Effector memory CD8-positive, alpha-beta T cell (primary cell): Measurements from ENCODE around the gene UBTD1.
"Not testable (repeated sequence)": the region's sequence is repeated elsewhere in the genome, so short reads cannot be mapped to it uniquely, and the experiment has no call there.

Experiments used
- ATAC-seq: fragments of 150-1000 bp; cut with Tn5 transposase; replicated peaks from 2 replicates; pipeline ENCODE4 v1.10.0; 2021; ENCODE audit warnings: mild to moderate bottlenecking, moderate library complexity
- DNase-seq, 3 experiments: peaks; one replicate each; pipeline ENCODE4 v3.0.0; 2021
- H3K27ac Mint-ChIP-seq, 2 donors: one replicate each; pipeline ENCODE4 v1.8.0; 2022; ENCODE audit warnings: mild to moderate bottlenecking in 2 of 2, mixed read lengths in 2 of 2, moderate library complexity in 2 of 2
- H3K27me3 Mint-ChIP-seq, 2 donors: one replicate each; pipeline ENCODE4 v1.8.0; 2022; ENCODE audit warnings: mixed read lengths in 2 of 2
- H3K36me3 Mint-ChIP-seq: one replicate; pipeline ENCODE4 v1.8.0; 2022; ENCODE audit warnings: mild to moderate bottlenecking, moderate library complexity, mixed read lengths; ENCODE audit not compliant: insufficient read depth
- H3K4me1 Mint-ChIP-seq, 2 donors: one replicate each; pipeline ENCODE4 v1.8.0; 2022; ENCODE audit warnings: low read depth in 2 of 2, mixed read lengths in 2 of 2
- H3K4me3 Mint-ChIP-seq, 2 donors: one replicate each; pipeline ENCODE4 v1.8.0; 2022; ENCODE audit warnings: mild to moderate bottlenecking in 2 of 2, mixed read lengths in 2 of 2, moderate library complexity in 2 of 2
- H3K9me3 Mint-ChIP-seq, 2 donors: one replicate each; pipeline ENCODE4 v1.8.0; 2022; ENCODE audit warnings: mixed read lengths in 2 of 2

The UBTD1 gene

DNA sequence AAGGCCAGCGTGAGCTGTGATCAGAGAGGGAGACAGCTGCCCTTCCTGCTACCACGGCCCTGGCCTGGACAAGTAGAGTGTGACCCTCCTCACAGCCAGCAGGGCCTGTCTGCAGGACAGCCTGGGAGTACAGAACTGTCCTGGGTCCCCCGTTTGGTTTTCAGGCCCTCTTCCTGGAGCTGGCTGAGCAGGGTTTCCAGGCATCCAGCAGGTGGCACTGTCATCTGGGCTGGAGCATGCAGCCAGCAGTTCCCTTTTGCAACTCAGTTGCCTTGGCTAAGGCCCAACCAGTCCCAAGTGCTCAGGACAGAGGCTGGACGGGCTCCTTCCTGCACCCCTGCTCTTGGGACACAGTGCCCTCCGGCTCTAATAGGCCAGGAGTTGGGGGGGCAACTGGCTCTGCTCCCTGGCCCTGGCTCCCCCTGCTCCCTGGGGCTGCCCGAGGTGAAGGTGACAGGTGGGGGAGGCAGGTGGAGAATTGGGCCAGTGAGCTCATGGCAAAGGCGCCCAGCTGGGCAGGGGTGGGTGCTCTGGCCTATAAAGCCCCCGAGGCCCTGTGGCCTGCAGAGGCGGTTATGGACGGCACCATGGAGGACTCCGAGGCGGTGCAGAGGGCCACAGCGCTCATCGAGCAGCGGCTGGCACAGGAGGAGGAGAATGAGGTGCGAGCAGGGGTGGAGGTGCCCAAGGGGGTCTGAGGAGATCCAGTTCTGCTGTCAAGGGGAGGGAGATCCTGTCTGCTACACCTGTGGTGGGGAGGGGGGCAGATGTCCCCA, 73.7 kb downstream of the UBTD1 start, which contains the start of gene ANKRD2:
TSS of gene ANKRD2 (plus strand) at position 566 of the 776 bp plus-strand sequence. CDS start at position 576, 10 bp downstream.
- no peaks in the 10 kb centered on the region for H3K4me1 Mint-ChIP-seq
- ATAC-seq (peak; percentile 77), DNase-seq (peak; percentile 42 to 50 (median 48))
- H3K27me3 Mint-ChIP-seq: no peaks in the 10 kb centered on the region
- H3K27ac Mint-ChIP-seq: peak within 1 kb of the TSS in 1 of 2 donors; percentile 64
- H3K4me3 Mint-ChIP-seq: no peak within 1 kb of the TSS
- no peaks in the 10 kb centered on the region for H3K9me3 Mint-ChIP-seq
- H3K36me3 Mint-ChIP-seq: no peaks in the 10 kb centered on the region

- H3K27ac Mint-ChIP-seq: peak overlapping the region in 1 of 2 donors; percentile 64
- no peaks in the 10 kb centered on the region for H3K9me3 Mint-ChIP-seq
- DNase-seq (no peak), ATAC-seq (no peak)
- no peaks in the 10 kb centered on the region for H3K36me3 Mint-ChIP-seq
- no peaks in the 10 kb centered on the region for H3K27me3 Mint-ChIP-seq
- H3K4me1 Mint-ChIP-seq: no peaks in the 10 kb centered on the region
- no peak overlapping the region for H3K4me3 Mint-ChIP-seq
These were observed 74.3 kb downstream of the UBTD1 start for GRCh38 chr10:97573021-97573420.

DNA sequence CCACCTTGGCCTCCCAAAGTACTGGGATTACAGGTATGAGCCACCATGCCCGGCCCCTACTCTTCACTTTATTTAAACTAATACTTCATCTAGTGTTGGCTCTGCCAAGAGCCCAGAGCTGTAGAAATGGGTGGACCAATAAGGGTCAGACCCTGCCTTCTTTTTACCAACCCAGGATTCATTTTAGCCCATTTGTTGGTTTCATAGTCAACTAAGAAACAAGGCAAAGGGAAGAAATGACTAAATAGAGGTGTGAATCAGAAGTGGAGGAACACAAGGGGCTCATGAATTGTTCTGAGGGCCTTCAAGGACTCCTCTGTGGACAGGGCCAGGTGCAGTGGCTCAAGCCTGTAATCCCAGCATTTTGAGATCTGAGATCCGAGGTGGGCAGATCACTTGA, 74.9 kb downstream of the UBTD1 start:
- H3K27me3 Mint-ChIP-seq: no peaks in the 10 kb centered on the region
- no peak overlapping the region for H3K4me3 Mint-ChIP-seq
- DNase-seq (no peak), ATAC-seq (no peak)
- no peaks in the 10 kb centered on the region for H3K4me1 Mint-ChIP-seq
- no peaks in the 10 kb centered on the region for H3K36me3 Mint-ChIP-seq
- H3K9me3 Mint-ChIP-seq: no peaks in the 10 kb centered on the region
- H3K27ac Mint-ChIP-seq: no peak overlapping the region

DNA sequence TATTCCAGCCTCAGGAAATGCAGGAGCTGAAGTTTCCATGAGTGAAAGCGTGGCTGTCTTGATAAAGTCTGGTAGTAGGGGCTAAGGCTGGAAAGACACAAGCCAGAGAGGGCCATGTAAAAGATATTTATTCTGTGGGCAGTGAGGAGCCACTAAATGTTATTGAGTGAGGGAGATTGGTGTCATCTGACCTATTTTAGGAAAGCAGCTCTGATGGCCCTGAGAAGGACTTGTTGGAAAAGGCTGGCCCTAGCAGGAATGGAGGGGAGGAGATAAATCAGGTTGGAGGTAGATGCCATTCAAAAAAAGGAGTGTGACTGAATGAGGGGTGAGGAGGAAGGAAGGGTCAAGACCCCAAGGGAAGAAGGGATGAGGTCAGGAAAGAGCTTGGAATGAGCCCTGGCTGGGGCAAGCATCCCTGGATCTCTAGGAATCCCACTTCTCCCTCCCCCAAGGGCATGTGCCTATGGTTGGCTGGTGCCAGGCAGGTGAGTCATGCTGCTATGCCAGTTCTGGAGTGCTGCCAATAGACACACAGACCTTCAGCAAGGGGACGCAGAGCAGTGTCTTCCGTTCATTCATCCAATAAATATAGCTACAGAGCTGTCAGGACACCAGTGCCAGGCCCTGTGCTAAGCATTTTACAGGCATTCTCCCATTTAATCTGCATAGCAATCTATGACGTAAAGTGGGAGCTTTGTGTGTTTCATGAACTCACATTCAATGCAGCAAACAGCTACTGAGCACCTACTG, 75.8 kb downstream of the UBTD1 start:
- Mint-ChIP-seq H3K27ac (no peak overlapping the region), H3K9me3 (no peaks in the 10 kb centered on the region), H3K36me3 (no peaks in the 10 kb centered on the region), H3K27me3 (no peaks in the 10 kb centered on the region), H3K4me1 (no peaks in the 10 kb centered on the region), H3K4me3 (no peak overlapping the region)
- no peak for DNase-seq
- no peak for ATAC-seq

GRCh38 chr10:97575127-97575668, 76.5 kb downstream of the UBTD1 start:
- no peaks in the 10 kb centered on the region for H3K4me1 Mint-ChIP-seq
- DNase-seq (no peak), ATAC-seq (no peak)
- H3K36me3 Mint-ChIP-seq: no peaks in the 10 kb centered on the region
- H3K4me3 Mint-ChIP-seq: no peak overlapping the region
- no peaks in the 10 kb centered on the region for H3K9me3 Mint-ChIP-seq
- no peak overlapping the region for H3K27ac Mint-ChIP-seq
- no peaks in the 10 kb centered on the region for H3K27me3 Mint-ChIP-seq

DNA sequence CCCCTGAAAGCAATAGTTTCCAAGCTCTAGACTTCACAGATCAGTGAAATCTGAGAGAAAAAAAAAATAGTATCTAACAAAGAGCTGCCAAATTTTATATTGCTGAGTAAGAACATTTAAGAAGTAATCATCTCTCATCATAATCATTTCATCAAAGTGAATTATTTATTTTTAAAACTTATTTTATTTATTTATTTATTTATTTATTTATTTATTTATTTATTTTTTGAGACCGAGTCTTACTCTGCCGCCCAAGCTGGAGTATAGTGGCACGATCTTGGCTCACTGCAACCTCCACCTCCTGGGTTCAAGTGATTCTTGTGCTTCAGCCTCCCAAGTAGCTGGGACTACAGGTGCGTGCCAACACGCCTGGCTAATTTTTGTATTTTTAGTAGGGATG, 77.8 kb downstream of the UBTD1 start:
- H3K27me3 Mint-ChIP-seq, H3K4me3 Mint-ChIP-seq, DNase-seq, H3K36me3 Mint-ChIP-seq, H3K4me1 Mint-ChIP-seq, H3K9me3 Mint-ChIP-seq, ATAC-seq: not testable (repeated sequence)
- H3K27ac Mint-ChIP-seq: peak overlapping the region; percentile 9 to 64

- H3K36me3 Mint-ChIP-seq: no peaks in the 10 kb centered on the region
- DNase-seq: no peak
- no peaks in the 10 kb centered on the region for H3K9me3 Mint-ChIP-seq
- H3K4me1 Mint-ChIP-seq: no peaks in the 10 kb centered on the region
- H3K27ac Mint-ChIP-seq: no peak overlapping the region
- H3K27me3 Mint-ChIP-seq: no peaks in the 10 kb centered on the region
- H3K4me3 Mint-ChIP-seq: no peak overlapping the region
- ATAC-seq: no peak
These were observed 79.0 kb downstream of the UBTD1 start for GRCh38 chr10:97577701-97578100.

DNA sequence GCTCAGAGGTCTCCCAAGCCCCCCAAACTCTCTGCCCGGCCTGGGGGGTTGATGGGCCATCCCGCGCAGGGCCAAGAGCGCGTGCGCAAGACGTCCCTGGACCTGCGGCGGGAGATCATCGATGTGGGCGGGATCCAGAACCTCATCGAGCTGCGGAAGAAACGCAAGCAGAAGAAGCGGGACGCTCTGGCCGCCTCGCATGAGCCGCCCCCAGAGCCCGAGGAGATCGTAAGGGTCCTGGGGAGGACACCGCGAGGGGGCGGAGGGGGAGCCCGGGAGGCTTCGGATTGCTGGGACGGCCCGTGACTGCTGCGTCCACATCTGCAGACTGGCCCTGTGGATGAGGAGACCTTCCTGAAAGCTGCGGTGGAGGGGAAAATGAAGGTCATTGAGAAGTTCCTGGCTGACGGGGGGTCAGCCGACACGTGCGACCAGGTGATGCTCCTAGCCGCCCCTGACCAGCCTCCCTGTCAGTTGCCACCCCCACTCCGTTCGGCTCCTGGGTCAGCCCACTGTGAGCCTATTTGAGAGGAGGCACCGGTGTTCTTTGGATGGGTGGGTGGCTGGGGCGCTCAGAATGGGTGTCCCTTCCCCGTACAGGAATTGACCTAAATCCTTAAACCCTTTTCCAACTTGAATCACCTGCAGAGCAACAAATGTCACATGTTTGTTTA, 79.6 kb downstream of the UBTD1 start:
- Mint-ChIP-seq H3K27me3 (no peaks in the 10 kb centered on the region), H3K9me3 (no peaks in the 10 kb centered on the region), H3K27ac (no peak overlapping the region), H3K4me3 (no peak overlapping the region), H3K4me1 (no peaks in the 10 kb centered on the region), H3K36me3 (no peaks in the 10 kb centered on the region)
- no peak for ATAC-seq
- no peak for DNase-seq

DNA sequence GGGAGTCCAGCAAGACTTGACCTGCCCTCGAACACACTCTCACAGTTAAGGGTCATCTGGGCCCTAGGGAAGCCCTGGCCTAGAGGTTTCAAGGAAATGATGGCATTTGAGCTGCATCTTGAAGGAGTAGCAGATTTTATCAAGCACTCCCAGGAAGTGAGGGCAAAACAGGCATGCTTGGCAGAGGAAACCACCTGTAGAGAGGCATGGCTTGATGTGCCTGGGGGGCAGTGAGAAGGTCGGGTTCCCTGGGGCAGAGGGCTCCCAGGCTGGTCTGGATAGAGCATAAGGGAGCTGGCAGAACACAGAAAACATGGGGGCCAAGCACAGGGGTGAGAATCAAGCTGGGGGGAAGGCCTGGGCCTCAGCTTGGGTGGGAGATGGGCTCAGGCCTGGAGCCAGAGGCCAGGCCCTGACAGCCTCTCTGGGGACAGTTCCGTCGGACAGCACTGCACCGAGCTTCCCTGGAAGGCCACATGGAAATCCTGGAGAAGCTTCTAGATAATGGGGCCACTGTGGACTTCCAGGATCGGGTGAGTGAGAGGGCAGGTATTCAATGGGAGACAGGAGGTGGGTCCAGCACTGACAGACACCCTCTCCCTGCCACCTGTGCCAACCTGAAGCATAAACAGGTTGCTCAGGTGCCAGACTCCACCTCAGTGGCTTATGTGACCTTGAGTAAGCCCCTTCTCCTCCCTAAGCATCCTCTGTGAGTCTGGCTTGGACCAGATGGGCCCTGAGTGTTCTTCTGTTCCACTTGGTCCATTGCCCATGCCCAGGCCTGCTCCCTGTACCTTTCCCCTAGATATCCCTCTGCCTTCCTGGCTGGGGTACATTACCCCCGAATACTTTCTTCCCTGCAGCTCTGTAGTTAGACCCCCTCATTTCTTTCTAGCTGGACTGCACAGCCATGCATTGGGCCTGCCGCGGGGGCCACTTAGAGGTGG, 82.0 kb downstream of the UBTD1 start:
- H3K27ac Mint-ChIP-seq: peak overlapping the region in 1 of 2 donors; percentile 14

DNA sequence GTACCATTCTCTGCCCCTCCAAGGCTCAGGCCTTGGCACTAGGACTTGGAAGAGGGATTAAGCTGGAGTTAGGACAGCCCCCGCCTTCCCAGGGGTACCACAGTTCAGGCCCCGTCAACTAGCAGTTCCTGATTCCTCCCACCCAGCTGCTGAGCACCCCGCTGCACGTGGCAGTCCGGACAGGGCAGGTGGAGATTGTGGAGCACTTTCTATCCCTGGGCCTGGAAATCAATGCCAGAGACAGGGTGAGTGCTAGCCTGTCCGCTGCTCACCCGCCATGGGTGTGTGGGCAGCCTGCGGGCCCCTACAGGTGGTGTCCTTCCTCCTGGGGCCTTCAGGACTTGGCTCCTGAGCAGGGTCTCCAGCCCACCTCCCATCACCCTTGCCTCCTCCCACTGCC, 83.4 kb downstream of the UBTD1 start:
- Mint-ChIP-seq H3K36me3 (no peaks in the 10 kb centered on the region), H3K9me3 (no peaks in the 10 kb centered on the region), H3K4me1 (no peaks in the 10 kb centered on the region), H3K4me3 (no peak overlapping the region), H3K27ac (peak overlapping the region in 1 of 2 donors; percentile 32), H3K27me3 (no peaks in the 10 kb centered on the region)
- ATAC-seq: no peak
- DNase-seq: no peak

More for the DNA sequence above, 82.0 kb downstream of the UBTD1 start:
- Mint-ChIP-seq H3K9me3 (no peaks in the 10 kb centered on the region), H3K36me3 (no peaks in the 10 kb centered on the region), H3K27me3 (no peaks in the 10 kb centered on the region), H3K4me1 (no peaks in the 10 kb centered on the region), H3K4me3 (no peak overlapping the region)
- DNase-seq (no peak), ATAC-seq (no peak)

DNA sequence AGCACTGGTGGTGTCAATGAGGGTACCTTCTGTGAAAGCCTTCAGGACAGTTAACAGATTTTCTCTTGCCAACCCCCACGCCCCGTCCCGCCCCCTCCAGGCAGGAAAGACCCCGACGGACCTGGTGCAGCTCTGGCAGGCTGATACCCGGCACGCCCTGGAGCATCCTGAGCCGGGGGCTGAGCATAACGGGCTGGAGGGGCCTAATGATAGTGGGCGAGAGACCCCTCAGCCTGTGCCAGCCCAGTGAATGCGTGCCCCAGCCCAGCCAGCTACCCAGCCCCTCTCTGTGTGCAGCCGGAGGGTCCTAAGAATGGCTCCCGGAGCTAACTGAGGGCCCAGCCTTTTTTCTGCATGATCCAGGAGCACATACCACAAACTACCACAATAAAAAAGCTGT, 84.8 kb downstream of the UBTD1 start:
- DNase-seq (no peak), ATAC-seq (no peak)
- Mint-ChIP-seq H3K4me3 (no peak overlapping the region), H3K27me3 (no peaks in the 10 kb centered on the region), H3K9me3 (no peaks in the 10 kb centered on the region), H3K36me3 (no peaks in the 10 kb centered on the region), H3K4me1 (no peaks in the 10 kb centered on the region), H3K27ac (no peak overlapping the region)

- Mint-ChIP-seq H3K36me3 (no peaks in the 10 kb centered on the region), H3K27me3 (no peaks in the 10 kb centered on the region), H3K4me3 (no peak within 1 kb of the TSS), H3K9me3 (no peaks in the 10 kb centered on the region), H3K4me1 (no peaks in the 10 kb centered on the region), H3K27ac (no peak within 1 kb of the TSS)
- ATAC-seq: no peak
- DNase-seq: no peak
These were observed 85.5 kb downstream of the UBTD1 start, which contains the start of gene HOGA1 for GRCh38 chr10:97584060-97584797. TSS of gene HOGA1 (plus strand) at chr10:97584389. CDS start at chr10:97584704, 315 bp downstream.
